Body of pancreas (tissue), 4 donors: ENCODE measurements around the gene HTT.

Experiments used
- POLR2A ChIP-seq, 3 donors: fragments of 450-650 bp; IDR thresholded peaks; one replicate each; pipeline ENCODE4 v1.6.1; 2016; ENCODE audit warnings: antibody characterized with exemption in 3 of 3, mild to moderate bottlenecking in 2 of 3
- TF ChIP-seq, protein P1 (sequence below), 7 experiments: fragments of 450-650 bp in 4 of 7; fragments of 200-600 bp in 3 of 7; sonication (generic) in 3 of 7; IDR thresholded peaks; one replicate each; pipeline ENCODE4 v1.5.1; 2016 to 2019; ENCODE audit warnings: antibody characterized with exemption in 7 of 7

DNA sequence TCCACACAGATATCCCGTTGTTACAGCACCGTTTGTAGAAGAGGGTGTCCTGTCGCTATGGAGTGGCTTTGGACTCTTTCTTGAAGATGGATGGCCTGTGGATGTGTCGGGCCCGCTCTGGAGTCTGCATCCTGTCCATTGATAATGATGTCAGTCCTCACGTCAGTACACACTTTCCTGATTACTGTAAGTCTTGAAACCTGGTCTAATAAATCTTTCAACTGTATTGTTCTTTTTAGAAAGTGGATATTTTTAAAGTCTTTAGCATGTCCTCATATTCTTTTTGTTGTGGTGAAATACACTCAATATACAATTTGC lies 189.4 kb downstream of the HTT start:
- no peak for TF ChIP-seq POLR2A (IDR thresholded peaks at IDR 0.05)
- TF ChIP-seq, protein P1, sequence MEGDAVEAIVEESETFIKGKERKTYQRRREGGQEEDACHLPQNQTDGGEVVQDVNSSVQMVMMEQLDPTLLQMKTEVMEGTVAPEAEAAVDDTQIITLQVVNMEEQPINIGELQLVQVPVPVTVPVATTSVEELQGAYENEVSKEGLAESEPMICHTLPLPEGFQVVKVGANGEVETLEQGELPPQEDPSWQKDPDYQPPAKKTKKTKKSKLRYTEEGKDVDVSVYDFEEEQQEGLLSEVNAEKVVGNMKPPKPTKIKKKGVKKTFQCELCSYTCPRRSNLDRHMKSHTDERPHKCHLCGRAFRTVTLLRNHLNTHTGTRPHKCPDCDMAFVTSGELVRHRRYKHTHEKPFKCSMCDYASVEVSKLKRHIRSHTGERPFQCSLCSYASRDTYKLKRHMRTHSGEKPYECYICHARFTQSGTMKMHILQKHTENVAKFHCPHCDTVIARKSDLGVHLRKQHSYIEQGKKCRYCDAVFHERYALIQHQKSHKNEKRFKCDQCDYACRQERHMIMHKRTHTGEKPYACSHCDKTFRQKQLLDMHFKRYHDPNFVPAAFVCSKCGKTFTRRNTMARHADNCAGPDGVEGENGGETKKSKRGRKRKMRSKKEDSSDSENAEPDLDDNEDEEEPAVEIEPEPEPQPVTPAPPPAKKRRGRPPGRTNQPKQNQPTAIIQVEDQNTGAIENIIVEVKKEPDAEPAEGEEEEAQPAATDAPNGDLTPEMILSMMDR (IDR thresholded peaks at IDR 0.05): no peak
